Activated naive CD4-positive, alpha-beta T cell treated with Interleukin-2 at 50 U/mL for 16 hours (primary cell): ENCODE data around the gene RAPGEFL1.
"Not testable (repeated sequence)": the region's sequence is repeated elsewhere in the genome, so short reads cannot be mapped to it uniquely, and the experiment has no call there.

Experiments
- DNase-seq: peaks from one replicate; pipeline ENCODE4 v3.0.0-alpha.2; 2020

Gene RAPGEFL1

DNA sequence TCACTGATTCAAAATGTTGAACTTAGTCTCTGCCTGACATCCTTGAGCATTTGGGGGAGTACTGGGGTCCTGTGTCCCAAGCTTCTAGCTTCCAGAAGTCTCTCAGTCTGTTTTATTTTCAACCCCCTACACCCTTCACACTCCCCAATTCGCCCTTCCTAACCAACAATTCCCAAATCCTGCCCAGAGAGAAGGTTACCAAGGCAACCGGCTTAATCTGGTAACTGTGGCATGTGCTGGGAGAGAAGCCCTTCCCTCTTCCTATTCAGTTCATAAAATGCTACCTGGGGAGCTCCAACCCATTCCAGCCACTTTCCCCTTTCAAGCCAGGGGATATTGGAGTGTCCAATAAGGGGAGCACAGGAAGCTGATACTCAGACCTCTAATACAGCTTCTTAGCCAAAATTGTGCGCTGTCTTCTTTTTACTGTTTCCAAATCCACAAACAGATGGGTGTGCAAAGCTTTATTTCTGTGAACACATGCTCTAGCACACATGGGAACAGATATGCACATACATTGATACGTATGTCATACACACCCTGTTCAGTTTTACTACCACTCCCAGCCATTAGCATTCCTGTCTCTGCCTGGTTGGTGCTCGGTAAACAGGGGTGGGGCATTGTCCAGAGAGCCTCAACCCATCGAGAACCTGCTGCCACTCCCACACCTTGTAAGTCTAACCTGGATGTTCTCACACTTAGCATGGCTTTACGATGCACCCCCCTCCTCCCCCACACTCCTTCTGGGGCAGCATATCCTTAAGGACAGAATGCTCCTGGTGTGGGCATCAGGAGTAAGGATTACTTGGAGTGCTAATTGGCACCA lies 1.1 kb upstream of the RAPGEFL1 start:
- no peak for DNase-seq

GRCh38 chr17:40176754-40177110 lies 538 bp upstream of the RAPGEFL1 start:
- no peak for DNase-seq

DNA sequence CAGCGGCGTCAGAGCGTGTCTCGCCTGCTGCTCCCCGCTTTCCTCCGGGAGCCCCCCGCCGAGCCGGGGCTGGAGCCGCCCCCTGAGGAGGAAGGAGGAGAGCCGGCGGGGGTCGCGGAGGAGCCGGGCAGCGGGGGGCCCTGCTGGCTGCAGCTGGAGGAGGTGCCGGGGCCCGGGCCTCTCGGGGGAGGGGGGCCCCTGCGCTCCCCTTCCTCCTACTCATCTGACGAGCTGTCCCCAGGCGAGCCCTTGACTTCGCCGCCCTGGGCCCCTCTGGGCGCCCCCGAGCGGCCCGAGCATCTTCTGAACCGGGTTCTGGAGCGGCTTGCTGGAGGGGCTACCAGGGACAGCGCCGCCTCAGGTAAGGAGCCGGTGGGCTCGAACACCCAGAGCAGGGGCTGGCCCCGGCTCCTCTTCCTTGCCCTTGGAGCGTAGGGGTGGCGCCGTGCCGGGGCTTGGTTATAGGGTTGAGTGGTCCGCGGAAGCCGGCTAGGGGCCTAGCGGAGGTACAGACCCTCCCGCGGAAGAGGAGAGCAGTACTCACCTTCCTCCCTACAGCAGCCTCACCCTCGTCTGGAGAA lies 841 bp downstream of the RAPGEFL1 start:
- no peak for DNase-seq

DNA sequence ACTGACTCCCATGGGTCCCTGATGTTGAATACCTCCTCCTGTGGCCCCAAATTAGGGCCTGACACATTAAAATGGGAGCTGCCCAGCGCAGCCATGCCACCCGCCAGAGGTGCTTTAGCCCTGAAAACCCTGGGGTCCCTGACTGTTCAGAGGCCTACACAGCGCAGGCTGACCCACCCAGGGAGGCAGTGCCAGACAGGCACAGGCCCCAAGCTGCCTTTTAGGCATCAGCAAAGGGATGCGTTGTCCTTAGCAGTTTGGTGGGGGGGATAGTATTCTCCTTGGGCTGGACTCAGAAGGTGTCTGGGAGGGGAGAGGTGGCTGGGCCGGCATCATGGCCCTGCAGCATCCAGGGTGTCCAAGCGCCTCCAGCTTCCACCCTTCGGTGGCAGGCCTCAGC lies 1.4 kb downstream of the RAPGEFL1 start:
- DNase-seq = no peak

DNA sequence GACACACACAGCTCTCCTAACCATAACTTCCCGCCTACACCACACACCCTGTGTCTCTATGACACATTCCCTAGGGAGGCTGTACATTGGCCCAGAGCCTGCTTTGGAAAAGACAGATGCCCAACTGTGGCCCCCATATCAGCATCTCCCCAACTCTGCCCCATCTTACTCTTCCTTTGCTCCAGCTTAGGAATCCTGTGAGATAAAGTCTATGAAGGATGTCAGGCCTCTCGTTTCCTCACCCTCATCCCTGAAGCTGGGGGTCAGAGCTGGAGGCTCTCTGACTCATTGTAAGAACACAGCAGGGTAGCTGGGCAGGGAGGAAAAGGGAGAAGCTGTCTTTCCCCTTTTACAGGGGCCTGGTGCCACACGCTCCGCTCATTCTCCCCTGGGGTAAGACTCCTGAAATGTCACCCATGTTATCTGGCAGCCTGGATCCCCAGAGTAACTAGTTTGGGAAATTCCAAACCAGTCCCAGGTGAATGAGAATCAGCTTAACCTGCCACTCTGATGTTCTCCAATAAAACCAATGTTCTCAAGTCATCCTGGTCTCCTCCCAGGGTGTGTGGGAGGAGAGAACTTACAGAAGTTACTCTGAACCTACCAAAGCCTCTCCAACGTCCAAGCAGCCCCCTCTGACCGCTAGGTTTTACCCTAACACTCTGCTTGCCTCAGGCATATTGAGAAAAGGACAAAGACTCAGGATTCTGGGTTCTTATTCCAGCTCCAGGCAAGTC lies 2.8 kb downstream of the RAPGEFL1 start:
- no peak for DNase-seq

- no peak for DNase-seq
Measured at GRCh38 chr17:40180694-40181093, 3.4 kb downstream of the RAPGEFL1 start.

- DNase-seq = no peak
Measured at GRCh38 chr17:40181205-40181604, 3.9 kb downstream of the RAPGEFL1 start.

DNA sequence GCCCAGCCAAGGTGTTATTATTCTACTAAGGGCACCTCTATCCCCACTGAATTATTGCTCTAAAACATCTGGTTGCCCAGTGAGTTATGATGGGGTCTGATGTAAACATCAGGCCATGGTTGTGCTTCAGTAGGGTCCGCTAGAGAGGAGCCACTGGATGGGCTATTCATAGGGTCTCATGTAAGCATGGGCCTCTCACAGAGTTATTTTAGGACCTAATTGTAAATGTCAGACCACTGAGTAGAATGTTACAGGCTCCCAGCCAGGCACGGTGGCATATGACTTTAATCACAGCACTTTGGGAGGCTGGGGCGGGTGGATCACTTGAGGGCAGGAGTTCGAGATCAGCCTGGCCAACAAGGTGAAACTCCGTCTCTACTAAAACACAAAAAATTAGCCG lies 5.3 kb downstream of the RAPGEFL1 start:
- DNase-seq = no peak

DNA sequence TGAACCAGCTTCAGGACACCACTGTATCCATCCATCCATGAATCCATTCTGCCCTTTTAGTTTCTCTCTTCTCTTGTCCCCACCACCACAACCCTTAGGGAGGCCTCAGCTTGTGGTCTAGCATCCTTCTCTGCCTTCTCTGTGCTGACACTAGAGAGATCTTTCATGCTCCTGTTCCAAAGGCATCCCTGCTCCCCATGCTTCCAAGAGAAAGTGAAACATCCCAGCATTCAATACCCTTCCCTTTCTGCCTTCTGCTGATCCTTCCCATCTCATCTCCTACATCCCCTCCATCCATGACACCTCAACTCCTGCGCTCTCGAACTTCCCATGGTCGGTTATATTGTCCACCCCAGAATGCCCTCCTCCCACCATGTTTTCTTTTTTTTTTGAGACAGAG lies 10.0 kb downstream of the RAPGEFL1 start:
- DNase-seq = no peak

- DNase-seq = no peak
Measured at GRCh38 chr17:40188694-40189093, 11.4 kb downstream of the RAPGEFL1 start.

DNA sequence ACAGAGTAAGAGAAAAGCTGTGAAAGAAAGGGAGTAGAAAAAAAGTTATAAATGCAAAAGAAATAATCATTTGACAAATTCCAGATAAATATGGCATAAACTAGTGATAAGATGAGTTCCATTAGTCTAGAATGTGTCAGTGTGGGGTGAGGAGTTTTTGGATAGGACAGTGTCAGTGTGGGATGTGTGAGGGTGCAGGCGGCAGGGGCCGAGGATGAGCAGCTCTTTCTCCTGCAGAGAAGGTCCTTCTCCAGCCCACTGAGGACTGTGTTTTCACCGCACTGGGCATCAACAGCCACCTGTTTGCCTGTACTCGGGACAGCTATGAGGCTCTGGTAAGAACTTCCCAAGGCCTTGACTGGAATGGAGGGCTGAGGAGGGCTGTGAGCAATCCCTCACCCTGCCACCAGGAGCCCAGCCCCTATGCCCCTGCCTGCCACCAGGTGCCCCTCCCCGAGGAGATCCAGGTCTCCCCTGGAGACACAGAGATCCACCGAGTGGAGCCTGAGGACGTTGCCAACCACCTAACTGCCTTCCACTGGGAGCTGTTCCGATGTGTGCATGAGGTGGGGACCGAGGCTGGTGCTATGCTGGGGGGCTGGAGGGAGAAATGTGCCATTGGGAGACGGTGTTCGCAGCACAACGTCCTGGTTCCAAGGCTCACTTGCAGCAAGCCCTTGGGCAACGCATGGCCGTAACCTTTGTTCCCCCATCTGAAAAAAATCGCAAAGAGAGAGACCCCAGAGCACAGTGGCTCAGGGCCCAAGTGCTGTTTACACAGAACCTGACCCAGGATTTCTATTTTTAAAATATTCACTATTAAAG lies 13.1 kb downstream of the RAPGEFL1 start:
- DNase-seq = peak; percentile 18

DNA sequence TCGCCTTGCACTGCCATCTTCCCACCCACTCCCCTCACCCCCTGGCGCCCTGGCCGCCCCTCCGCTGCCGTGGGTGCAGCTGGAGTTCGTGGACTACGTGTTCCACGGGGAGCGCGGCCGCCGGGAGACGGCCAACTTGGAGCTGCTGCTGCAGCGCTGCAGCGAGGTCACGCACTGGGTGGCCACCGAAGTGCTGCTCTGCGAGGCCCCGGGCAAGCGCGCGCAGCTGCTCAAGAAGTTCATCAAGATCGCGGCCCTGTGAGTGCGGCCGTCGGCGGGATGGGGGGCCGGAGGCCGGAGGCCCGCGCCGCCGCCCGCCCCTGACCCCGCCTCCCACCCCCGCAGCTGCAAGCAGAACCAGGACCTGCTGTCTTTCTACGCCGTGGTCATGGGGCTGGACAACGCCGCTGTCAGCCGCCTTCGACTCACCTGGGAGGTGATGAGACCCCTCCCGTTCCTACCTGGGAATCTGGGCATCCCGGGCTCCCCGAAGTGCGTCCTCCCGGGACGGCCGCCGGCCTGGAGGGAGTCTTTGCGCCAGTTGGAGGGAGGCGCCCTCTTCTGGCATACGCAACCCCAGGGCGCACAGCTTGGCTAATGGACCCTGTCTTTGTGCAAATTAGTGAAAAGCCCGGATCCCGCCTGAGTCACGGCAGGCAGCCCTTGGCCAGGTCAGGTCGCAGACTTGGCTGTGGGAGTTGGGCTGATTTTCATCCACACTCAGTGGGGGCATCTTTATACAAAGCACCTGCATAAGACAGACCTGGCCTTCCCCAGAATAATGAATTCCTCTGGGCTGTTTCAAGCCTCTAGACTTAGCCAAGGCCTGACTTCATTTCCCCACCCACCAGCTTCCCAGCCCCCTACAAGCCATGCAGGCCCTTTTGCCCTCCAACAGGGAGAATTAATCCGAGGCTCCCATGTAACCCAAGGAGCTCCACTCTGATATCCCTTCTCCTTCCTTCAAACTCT lies 14.3 kb downstream of the RAPGEFL1 start:
- DNase-seq = peak; percentile 69

DNA sequence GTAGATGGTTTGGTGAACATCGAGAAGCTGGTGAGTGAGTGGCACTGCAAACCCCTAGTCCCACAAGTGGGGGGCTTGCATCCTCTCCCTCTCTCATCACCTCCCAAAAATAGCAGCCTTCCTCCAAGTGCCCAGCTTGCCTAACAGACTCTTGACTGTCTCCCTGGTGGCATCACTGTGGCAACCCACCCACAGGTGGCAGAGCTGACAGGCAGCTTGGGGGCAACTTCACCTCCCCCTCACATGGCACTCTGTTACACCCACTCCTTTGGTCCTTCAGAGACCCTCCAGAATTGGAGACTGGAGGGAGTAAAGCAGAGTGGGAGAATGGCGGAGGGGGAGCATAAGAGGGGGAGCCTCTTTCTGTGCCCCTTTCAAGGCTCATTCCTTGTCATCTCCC lies 15.7 kb downstream of the RAPGEFL1 start:
- no peak for DNase-seq

DNA sequence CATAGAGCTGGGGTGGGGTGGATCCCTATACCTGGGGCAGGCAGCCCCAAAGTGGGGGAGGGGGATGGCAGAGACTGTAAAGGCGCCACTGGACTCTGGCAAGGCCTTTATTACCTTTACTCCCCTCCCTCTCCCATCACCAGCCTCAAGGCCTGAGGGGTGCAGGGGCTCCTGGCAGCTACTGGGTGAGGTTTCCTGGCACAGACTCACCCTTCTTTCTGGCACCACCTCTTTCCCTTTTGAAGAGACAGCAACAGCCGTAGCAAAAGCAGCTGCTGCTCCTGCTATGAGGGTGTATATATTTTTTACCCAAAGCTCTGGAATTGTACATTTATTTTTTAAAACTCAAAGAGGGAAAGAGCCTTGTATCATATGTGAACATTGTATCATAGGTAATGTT lies 17.6 kb downstream of the RAPGEFL1 start:
- DNase-seq = no peak

DNA sequence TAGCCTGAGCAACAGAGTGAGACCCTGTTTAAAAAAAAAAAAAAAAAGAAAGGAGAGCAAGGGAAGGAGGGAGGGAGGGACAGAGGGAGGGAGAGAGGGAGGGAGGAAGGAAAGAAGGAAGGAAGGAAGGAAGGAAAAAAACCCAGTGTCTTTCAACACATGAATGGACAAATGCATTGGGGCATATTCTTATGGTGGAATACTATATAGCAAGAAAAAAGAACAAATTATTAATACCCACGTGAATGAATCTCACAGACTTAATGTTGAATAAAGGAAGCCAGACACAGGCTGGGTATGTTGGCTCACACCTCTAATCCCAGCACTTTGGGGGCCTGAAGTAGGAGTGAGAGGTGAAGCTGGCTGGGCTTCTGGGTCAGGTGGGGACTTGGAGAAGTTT lies 20.3 kb downstream of the RAPGEFL1 start:
- DNase-seq = no peak

GRCh38 chr17:40197965-40198456 lies 20.7 kb downstream of the RAPGEFL1 start:
- DNase-seq = not testable (repeated sequence)

GRCh38 chr17:40198576-40198975 lies 21.3 kb downstream of the RAPGEFL1 start:
- no peak for DNase-seq

GRCh38 chr17:40203131-40203530 lies 25.9 kb downstream of the RAPGEFL1 start:
- no peak for DNase-seq

- not testable (repeated sequence) for DNase-seq
Measured at GRCh38 chr17:40206193-40206592, 28.9 kb downstream of the RAPGEFL1 start.

GRCh38 chr17:40209404-40210093 lies 32.3 kb downstream of the RAPGEFL1 start:
- no peak for DNase-seq

DNA sequence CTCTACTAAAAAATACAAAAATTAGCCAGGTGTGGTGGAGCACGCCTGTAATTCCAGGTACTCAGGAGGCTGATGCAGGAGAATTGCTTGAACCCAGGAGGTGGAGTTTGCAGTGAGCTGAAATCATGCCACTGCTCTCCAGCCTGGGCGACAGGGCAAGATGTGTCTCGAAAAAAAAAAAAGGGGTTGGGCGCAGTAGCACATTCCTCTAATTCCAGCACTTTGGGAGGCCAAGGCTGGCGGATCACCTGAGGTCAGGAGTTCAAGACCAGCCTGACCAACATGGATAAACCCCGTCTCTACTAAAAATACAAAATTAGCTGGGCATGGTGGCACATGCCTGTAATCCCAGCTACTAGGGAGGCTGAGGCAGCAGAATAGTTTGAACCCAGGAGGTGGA lies 36.6 kb downstream of the RAPGEFL1 start:
- DNase-seq = not testable (repeated sequence)
